Osteoblast (primary cell): Measurements from ENCODE around the gene FAM219B. TPM values are rescaled to one million over a fixed set of nuclear protein-coding genes. Genes with fewer than 3 reads are reported as not detected.
"Not testable (repeated sequence)": the region's sequence is repeated elsewhere in the genome, so short reads cannot be mapped to it uniquely, and the experiment has no call there.

Experiments used
- DNase-seq: peaks from one replicate; pipeline ENCODE4 v3.0.0; 2011; ENCODE audit warnings: low spot score, mixed read lengths; ENCODE audit not compliant: insufficient read length; ENCODE audit errors: missing footprints
- H2AFZ ChIP-seq: 2 replicates; pipeline ENCODE4 v1.6.0; 2011; ENCODE audit warnings: mild to moderate bottlenecking, low read length
- H3K27ac ChIP-seq: 2 replicates; pipeline ENCODE4 v1.5.1; 2011; ENCODE audit warnings: mild to moderate bottlenecking, low read depth, low read length, moderate library complexity
- H3K27me3 ChIP-seq: 2 replicates; pipeline ENCODE4 v1.6.0; 2012; ENCODE audit warnings: mild to moderate bottlenecking, control low read depth, inconsistent platforms, low read length, moderate library complexity; ENCODE audit not compliant: insufficient read depth
- H3K36me3 ChIP-seq: 2 replicates; pipeline ENCODE4 v1.5.1; 2011; ENCODE audit warnings: mild to moderate bottlenecking, low read length, control low read depth, moderate library complexity; ENCODE audit not compliant: insufficient read depth
- H3K4me1 ChIP-seq: 2 replicates; pipeline ENCODE4 v1.5.1; 2011; ENCODE audit warnings: mild to moderate bottlenecking, low read length, control low read depth, moderate library complexity; ENCODE audit not compliant: insufficient read depth
- H3K4me2 ChIP-seq: 2 replicates; pipeline ENCODE4 v1.6.0; 2011; ENCODE audit warnings: mild to moderate bottlenecking, low read length; ENCODE audit not compliant: insufficient read depth
- H3K4me3 ChIP-seq: fragments of 200-600 bp; sonication (generic); 3 replicates; pipeline ENCODE4 v1.5.1; 2012; ENCODE audit warnings: mild to moderate bottlenecking, low read length, inconsistent platforms; ENCODE audit not compliant: insufficient read depth
- H3K79me2 ChIP-seq: 2 replicates; pipeline ENCODE4 v1.6.0; 2012; ENCODE audit warnings: mild to moderate bottlenecking, low read length, control low read depth, inconsistent platforms; ENCODE audit not compliant: insufficient read depth
- H3K9me3 ChIP-seq: 2 replicates; pipeline ENCODE4 v1.5.1; 2011; ENCODE audit warnings: low read depth, low read length, control low read depth
- H4K20me1 ChIP-seq: 2 replicates; pipeline ENCODE4 v1.6.0; 2012; ENCODE audit warnings: mild to moderate bottlenecking, low read length, control low read depth; ENCODE audit not compliant: insufficient read depth
- total RNA-seq: library from RNA; depleted of rRNA; stranded (reverse); fragments of >200 nt; gene quantifications from 2 replicates; pipeline ENCODE4 v1.2.3, GENCODE V29; 2012
- TF ChIP-seq, protein P1 (sequence below): IDR thresholded peaks from 2 replicates; pipeline ENCODE4 v1.5.1; 2011; ENCODE audit warnings: mild to moderate bottlenecking, low read depth, low read length, moderate library complexity; ENCODE audit errors: extremely low read depth

The FAM219B gene
- total RNA-seq, 1 donor, result 36.6 TPM

DNA sequence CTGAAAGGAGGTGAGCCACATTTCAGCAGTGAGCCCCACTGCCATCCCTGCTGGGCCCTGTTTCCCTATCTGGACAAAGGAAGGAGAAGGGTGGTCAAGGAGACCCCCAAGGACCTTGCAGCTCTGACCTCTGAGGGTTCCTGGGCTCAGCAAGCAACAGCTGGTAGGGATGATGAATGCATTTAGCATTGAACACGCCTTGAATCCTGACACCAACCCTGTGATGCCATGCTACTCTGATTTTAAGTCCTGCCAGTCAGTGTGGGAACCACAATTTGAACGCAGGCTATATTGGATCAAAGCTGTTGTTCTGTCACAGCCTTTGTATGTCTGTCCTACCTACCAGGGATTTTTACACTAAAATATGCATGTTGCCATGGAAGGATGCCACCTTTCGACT, 10.3 kb downstream of the FAM219B start:
- peaks cover 4% of the 10 kb centered on the region for H4K20me1 ChIP-seq
- peaks cover under 1% of the 10 kb centered on the region for H3K79me2 ChIP-seq
- H3K27ac ChIP-seq, result no peak overlapping the region
- peaks cover 43% of the 10 kb centered on the region for H3K36me3 ChIP-seq
- no peak overlapping the region for H3K4me2 ChIP-seq
- H3K9me3 ChIP-seq, result no peaks in the 10 kb centered on the region
- H3K4me3 ChIP-seq, result no peak overlapping the region
- no peaks in the 10 kb centered on the region for H3K4me1 ChIP-seq
- no peak overlapping the region for H2AFZ ChIP-seq
- TF ChIP-seq, protein P1, sequence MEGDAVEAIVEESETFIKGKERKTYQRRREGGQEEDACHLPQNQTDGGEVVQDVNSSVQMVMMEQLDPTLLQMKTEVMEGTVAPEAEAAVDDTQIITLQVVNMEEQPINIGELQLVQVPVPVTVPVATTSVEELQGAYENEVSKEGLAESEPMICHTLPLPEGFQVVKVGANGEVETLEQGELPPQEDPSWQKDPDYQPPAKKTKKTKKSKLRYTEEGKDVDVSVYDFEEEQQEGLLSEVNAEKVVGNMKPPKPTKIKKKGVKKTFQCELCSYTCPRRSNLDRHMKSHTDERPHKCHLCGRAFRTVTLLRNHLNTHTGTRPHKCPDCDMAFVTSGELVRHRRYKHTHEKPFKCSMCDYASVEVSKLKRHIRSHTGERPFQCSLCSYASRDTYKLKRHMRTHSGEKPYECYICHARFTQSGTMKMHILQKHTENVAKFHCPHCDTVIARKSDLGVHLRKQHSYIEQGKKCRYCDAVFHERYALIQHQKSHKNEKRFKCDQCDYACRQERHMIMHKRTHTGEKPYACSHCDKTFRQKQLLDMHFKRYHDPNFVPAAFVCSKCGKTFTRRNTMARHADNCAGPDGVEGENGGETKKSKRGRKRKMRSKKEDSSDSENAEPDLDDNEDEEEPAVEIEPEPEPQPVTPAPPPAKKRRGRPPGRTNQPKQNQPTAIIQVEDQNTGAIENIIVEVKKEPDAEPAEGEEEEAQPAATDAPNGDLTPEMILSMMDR, result no peak
- DNase-seq, result no peak
- no peaks in the 10 kb centered on the region for H3K27me3 ChIP-seq

DNA sequence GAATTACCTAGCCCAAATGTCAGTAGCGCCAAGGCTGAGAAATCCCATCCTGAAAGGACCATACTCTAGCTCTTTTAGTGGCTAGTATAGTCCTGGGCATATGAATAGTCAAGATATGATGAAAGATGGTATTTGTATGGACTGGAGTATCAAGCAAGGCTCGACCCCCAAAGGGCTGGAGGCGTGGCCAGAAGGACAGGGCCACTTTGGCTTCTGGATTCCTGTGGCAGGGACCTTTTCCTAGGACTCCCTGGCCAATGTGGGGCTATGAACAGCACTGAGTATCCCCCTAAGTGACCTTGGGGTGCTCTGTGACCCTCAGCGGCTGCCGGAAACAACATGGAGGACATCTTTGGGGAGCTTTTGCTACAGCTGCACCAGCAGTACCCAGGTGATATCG, 10.8 kb downstream of the FAM219B start:
- peaks cover 38% of the 10 kb centered on the region for H3K36me3 ChIP-seq
- no peak overlapping the region for H3K27ac ChIP-seq
- DNase-seq, result no peak
- H3K27me3 ChIP-seq, result no peaks in the 10 kb centered on the region
- peaks cover 5% of the 10 kb centered on the region for H3K79me2 ChIP-seq
- H3K4me1 ChIP-seq, result peaks cover under 1% of the 10 kb centered on the region
- no peak overlapping the region for H3K4me2 ChIP-seq
- no peaks in the 10 kb centered on the region for H4K20me1 ChIP-seq
- no peaks in the 10 kb centered on the region for H3K9me3 ChIP-seq
- H3K4me3 ChIP-seq, result no peak overlapping the region
- TF ChIP-seq, protein P1, result no peak
- H2AFZ ChIP-seq, result no peak overlapping the region

DNA sequence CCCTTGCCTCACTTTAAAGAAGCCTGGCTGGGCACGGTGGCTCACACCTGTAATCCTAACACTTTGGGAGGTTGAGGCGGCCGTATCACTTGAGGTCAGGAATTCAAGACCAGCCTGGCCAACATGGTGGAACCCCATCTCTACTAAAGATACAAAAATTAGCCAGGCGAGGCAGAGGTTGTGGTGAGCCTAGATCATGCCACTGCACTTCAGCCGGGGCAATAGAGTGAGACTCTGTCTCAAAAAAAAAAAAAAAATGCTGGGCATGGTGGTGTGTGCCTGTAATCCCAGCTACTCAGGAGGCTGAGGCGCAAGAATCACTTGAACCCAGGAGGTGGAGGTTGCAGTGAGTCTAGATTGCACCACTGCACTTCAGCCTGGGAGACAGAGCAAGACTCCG, 12.3 kb downstream of the FAM219B start:
- H3K27me3 ChIP-seq, H2AFZ ChIP-seq, H3K4me3 ChIP-seq, H3K4me1 ChIP-seq, H4K20me1 ChIP-seq, DNase-seq, H3K9me3 ChIP-seq, H3K4me2 ChIP-seq, H3K27ac ChIP-seq: not testable (repeated sequence)
- Histone ChIP-seq H3K79me2 (peaks cover 13% of the 10 kb centered on the region), H3K36me3 (peaks cover 24% of the 10 kb centered on the region)

DNA sequence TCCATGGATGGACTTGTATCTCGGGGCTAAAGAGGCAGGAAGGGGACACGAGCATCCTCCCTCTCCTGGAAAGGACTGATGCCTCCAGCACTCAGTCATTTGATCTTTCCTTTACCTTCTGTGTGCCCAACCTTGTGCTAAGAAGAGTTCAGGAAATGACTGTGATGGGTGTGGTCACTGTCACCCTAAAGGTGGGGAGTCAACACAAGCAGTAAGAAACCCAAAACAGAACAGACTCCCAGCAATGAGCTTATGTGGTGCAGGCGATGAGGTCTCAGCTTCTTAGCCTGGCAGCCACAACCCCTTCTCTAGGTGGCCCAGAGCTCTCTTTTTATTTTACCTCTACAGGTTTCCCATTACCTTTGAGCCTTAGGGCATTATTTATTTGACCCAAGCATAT, 13.0 kb downstream of the FAM219B start:
- no peak overlapping the region for H2AFZ ChIP-seq
- TF ChIP-seq, protein P1, result no peak
- H3K27ac ChIP-seq, result no peak overlapping the region
- H3K27me3 ChIP-seq, result no peaks in the 10 kb centered on the region
- H3K9me3 ChIP-seq, result no peaks in the 10 kb centered on the region
- no peak overlapping the region for H3K4me2 ChIP-seq
- peaks cover 18% of the 10 kb centered on the region for H3K36me3 ChIP-seq
- DNase-seq, result no peak
- peaks cover 13% of the 10 kb centered on the region for H3K79me2 ChIP-seq
- no peak overlapping the region for H3K4me3 ChIP-seq
- peaks cover 16% of the 10 kb centered on the region for H3K4me1 ChIP-seq
- H4K20me1 ChIP-seq, result no peaks in the 10 kb centered on the region
